ENCODE data around the gene EFHD1.
A peak's percentile ranks its signal among the peaks of the same experiment; 100 is the strongest.

The EFHD1 gene

GRCh38 chr2:232604535-232604934, 28.9 kb upstream of the EFHD1 start:
- TF ChIP-seq CTCF (conservative IDR thresholded peaks at IDR 0.05; ENCODE audit: low read length) = no peak
- H3K4me3 ChIP-seq (ENCODE audit: low read length) = no peak overlapping the region
- DNase-seq (ENCODE audit: low read depth) = no peak

- no peak for TF ChIP-seq CTCF (conservative IDR thresholded peaks at IDR 0.05; ENCODE audit: low read length)
- no peak for DNase-seq (ENCODE audit: low read depth)
- no peak overlapping the region for H3K4me3 ChIP-seq (ENCODE audit: low read length)
These were observed 26.4 kb upstream of the EFHD1 start for GRCh38 chr2:232607011-232607410.

GRCh38 chr2:232609607-232610006, 23.8 kb upstream of the EFHD1 start:
- no peak for DNase-seq (ENCODE audit: low read depth)
- TF ChIP-seq CTCF (conservative IDR thresholded peaks at IDR 0.05; ENCODE audit: low read length) = no peak
- H3K4me3 ChIP-seq (ENCODE audit: low read length) = no peak overlapping the region

- no peak for TF ChIP-seq CTCF (conservative IDR thresholded peaks at IDR 0.05; ENCODE audit: low read length)
- DNase-seq (ENCODE audit: low read depth) = no peak
- no peak overlapping the region for H3K4me3 ChIP-seq (ENCODE audit: low read length)
These were observed 23.3 kb upstream of the EFHD1 start for GRCh38 chr2:232610081-232610480.

- no peak for DNase-seq (ENCODE audit: low read depth)
- H3K4me3 ChIP-seq (ENCODE audit: low read length) = no peak overlapping the region
- no peak for TF ChIP-seq CTCF (conservative IDR thresholded peaks at IDR 0.05; ENCODE audit: low read length)
These were observed 22.3 kb upstream of the EFHD1 start for GRCh38 chr2:232611061-232611460.

GRCh38 chr2:232611559-232612218, 21.7 kb upstream of the EFHD1 start:
- peak; percentile 77 for TF ChIP-seq CTCF (conservative IDR thresholded peaks at IDR 0.05; ENCODE audit: low read length)
- H3K4me3 ChIP-seq (ENCODE audit: low read length) = no peak overlapping the region
- peak; percentile 64 for DNase-seq (ENCODE audit: low read depth)

GRCh38 chr2:232613538-232614134, 19.8 kb upstream of the EFHD1 start:
- TF ChIP-seq CTCF (conservative IDR thresholded peaks at IDR 0.05; ENCODE audit: low read length) = no peak
- DNase-seq (ENCODE audit: low read depth) = no peak
- H3K4me3 ChIP-seq (ENCODE audit: low read length) = no peak overlapping the region

Data from AG10803 (cell line).